Progenitor cell of endocrine pancreas (in vitro differentiated cells): Measurements from ENCODE around the gene USP13. TPM values are rescaled to one million over a fixed set of nuclear protein-coding genes. Genes with fewer than 3 reads are reported as not detected.
A peak's percentile ranks its signal among the peaks of the same experiment; 100 is the strongest.

Experiments
- DNase-seq: peaks from one replicate; pipeline ENCODE4 v3.0.0; 2021; ENCODE audit warnings: low spot score; ENCODE audit not compliant: unreplicated experiment
- H3K27ac Mint-ChIP-seq: 2 replicates; pipeline ENCODE4 v1.8.0; 2021; ENCODE audit warnings: mild to moderate bottlenecking, moderate library complexity, mixed read lengths
- H3K27me3 Mint-ChIP-seq: 2 replicates; pipeline ENCODE4 v1.8.0; 2021; ENCODE audit warnings: mixed read lengths
- H3K36me3 Mint-ChIP-seq: 2 replicates; pipeline ENCODE4 v1.8.0; 2022; ENCODE audit warnings: mixed read lengths; ENCODE audit not compliant: insufficient read depth
- H3K4me1 Mint-ChIP-seq: 2 replicates; pipeline ENCODE4 v1.8.0; 2021; ENCODE audit warnings: low read depth, mixed read lengths
- H3K4me3 Mint-ChIP-seq: 2 replicates; pipeline ENCODE4 v1.8.0; 2021; ENCODE audit warnings: low read depth, mild to moderate bottlenecking, moderate library complexity, mixed read lengths
- H3K9me3 Mint-ChIP-seq: 2 replicates; pipeline ENCODE4 v1.8.0; 2021; ENCODE audit warnings: low read depth, mixed read lengths
- CTCF ChIP-seq: fragments of 200-600 bp; sonication (generic); IDR thresholded peaks from one replicate; pipeline ENCODE4 v1.5.0; 2021; ENCODE audit warnings: antibody characterized with exemption, mild to moderate bottlenecking; ENCODE audit not compliant: unreplicated experiment
- total RNA-seq: library from RNA; stranded (reverse); gene quantifications from 2 replicates; pipeline ENCODE4 v1.2.1, GENCODE V29; 2021

Gene USP13
- total RNA-seq, 1 donor from 2014 or later, result 10.7 TPM

DNA sequence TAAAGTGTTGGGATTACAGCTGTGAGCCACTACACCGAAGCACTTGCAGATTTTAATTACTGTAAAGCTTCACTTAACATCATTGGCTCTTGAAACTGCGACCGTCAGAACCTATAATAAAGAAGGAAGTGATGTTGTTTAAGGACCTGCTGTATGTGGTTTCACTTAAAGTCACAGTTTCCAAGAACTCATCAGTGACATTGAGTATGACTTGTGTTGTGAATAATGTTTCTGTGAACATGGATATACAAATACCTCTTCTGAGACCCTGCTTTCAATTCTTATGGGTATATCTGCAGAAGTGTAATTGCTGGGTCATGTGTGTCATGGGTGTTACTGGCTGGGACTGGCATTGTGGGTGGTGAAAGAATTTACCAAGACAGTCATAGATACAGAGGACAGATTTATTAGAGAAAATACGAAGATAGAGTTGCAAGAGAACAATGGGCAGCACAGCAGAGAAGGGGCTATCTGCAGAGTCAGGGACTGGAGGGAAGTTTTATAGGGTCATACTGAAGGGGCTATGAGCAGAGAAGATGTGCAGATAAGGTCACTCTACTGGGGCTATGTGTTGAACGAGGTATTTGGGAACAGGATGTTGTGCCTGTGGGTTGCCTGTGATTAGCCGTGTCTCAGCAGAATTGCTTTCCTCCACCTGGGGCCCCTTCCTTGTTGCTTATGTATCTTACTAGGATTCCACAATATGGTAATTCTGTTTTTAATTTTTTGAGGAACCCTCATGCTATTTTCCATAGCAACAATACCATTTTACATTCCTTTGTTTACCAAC is 43.7 kb upstream of the USP13 start:
- TF ChIP-seq CTCF, result no peak
- Mint-ChIP-seq H3K27me3 (no peaks in the 10 kb centered on the region), H3K4me1 (peaks cover 6% of the 10 kb centered on the region), H3K4me3 (no peak overlapping the region), H3K9me3 (no peaks in the 10 kb centered on the region), H3K27ac (no peak overlapping the region), H3K36me3 (peaks cover 3% of the 10 kb centered on the region)
- no peak for DNase-seq

DNA sequence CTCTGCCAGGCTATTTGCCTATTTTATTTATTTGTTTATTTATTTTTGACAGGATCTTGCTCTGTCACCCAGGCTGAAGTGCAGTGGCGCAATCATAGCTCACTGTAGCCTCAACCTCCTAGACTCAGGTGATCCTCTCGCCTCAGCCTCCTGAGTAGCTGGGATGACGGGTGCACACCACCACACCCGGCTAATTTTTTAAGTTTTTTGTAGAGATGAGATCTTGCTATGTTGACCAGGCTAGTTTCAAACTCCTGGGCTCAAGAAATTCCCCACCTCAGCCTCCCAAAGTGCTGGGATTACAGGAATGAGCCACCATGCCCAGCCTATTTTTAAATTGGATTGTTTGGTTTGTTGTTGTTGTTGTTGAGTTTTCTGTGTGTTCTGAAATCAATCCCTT is 42.8 kb upstream of the USP13 start:
- Mint-ChIP-seq H3K36me3 (peaks cover 3% of the 10 kb centered on the region), H3K4me1 (peaks cover 3% of the 10 kb centered on the region), H3K4me3 (no peak overlapping the region), H3K9me3 (no peaks in the 10 kb centered on the region), H3K27ac (no peak overlapping the region), H3K27me3 (no peaks in the 10 kb centered on the region)
- no peak for TF ChIP-seq CTCF
- no peak for DNase-seq

DNA sequence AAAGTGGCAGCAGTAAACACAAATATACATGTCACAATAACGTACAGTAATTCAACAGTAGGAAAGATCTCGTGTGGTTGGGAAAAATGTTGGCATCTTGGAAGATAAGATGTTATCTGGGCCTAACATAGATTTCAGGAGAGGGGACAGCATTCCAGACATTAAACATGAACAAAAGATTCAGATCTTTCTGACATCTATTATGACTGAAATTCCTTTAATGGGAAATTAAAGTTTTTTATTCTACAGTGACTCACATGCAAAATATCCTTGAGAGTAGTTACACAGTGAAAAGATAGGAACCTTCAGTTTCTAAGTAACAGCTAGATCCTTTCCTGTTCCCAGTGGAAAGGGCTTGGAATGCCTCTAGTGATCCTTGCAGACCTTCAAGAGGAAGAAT is 39.0 kb upstream of the USP13 start:
- peak overlapping the region; percentile 7 for H3K27ac Mint-ChIP-seq

GRCh38 chr3:179615458-179616173 is 37.2 kb upstream of the USP13 start:
- Mint-ChIP-seq H3K4me1 (no peaks in the 10 kb centered on the region), H3K9me3 (no peaks in the 10 kb centered on the region), H3K27ac (no peak overlapping the region), H3K36me3 (peaks cover 25% of the 10 kb centered on the region), H3K27me3 (no peaks in the 10 kb centered on the region), H3K4me3 (no peak overlapping the region)
- DNase-seq, result no peak
- no peak for TF ChIP-seq CTCF

More for the DNA sequence above, 39.0 kb upstream of the USP13 start:
- H3K4me1 Mint-ChIP-seq, result no peaks in the 10 kb centered on the region
- no peak for DNase-seq
- H3K4me3 Mint-ChIP-seq, result no peak overlapping the region
- TF ChIP-seq CTCF, result no peak
- no peaks in the 10 kb centered on the region for H3K9me3 Mint-ChIP-seq
- H3K27me3 Mint-ChIP-seq, result no peaks in the 10 kb centered on the region
- peaks cover 13% of the 10 kb centered on the region for H3K36me3 Mint-ChIP-seq

DNA sequence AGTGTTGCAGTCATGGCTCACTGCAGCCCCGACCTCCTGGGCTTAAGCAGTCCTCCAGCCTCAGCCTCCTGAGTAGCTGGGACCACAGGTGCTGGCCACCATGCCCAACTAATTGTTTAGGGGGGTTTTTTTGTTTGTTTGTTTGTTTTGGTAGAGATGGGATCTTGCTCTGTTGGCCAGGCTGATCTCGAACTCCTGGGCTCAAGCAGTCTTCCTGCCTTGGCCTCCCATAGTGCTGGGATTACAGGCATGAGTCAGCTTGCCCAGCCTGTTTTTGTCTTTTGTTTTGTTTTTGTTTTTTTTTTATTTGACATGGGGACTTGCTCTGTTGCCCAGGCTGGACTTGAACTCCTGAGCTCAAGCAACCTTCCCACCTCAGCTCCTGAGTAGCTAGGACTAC is 30.8 kb upstream of the USP13 start:
- Mint-ChIP-seq H3K4me3 (no peak overlapping the region), H3K4me1 (no peaks in the 10 kb centered on the region), H3K36me3 (peaks cover 40% of the 10 kb centered on the region), H3K9me3 (no peaks in the 10 kb centered on the region), H3K27me3 (no peaks in the 10 kb centered on the region), H3K27ac (no peak overlapping the region)
- no peak for TF ChIP-seq CTCF
- no peak for DNase-seq
